ENCODE data around the gene TMEM208.

TMEM208 gene

DNA sequence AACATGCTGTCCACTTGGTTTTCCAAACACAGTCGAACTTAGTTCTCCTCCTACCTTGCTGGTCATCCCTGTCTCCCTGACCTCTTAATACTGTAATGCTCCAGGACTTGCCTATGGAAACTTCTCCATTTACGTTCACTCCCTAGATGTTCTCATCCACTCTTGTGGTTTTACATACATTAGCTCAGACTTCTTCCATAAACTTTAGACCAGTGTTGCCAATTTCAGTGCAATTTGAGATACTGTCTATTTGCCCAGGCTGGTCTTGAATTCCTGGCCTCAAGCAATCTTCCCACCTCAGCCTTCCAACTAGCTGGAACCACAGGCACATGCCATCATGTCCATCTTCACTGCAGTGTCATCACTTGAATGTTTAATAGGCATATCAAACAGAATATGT lies 44.6 kb upstream of the TMEM208 start:
- Histone ChIP-seq H3K4me3 (ENCODE audit: low read depth, low read length) (no peak overlapping the region), H3K4me1 (peaks cover 3% of the 10 kb centered on the region; the same call in 1 of the 2 replicates), H3K36me3 (no peaks in the 10 kb centered on the region), H3K27me3 (no peaks in the 10 kb centered on the region), H3K9me3 (no peaks in the 10 kb centered on the region)
- TF ChIP-seq, protein P1, sequence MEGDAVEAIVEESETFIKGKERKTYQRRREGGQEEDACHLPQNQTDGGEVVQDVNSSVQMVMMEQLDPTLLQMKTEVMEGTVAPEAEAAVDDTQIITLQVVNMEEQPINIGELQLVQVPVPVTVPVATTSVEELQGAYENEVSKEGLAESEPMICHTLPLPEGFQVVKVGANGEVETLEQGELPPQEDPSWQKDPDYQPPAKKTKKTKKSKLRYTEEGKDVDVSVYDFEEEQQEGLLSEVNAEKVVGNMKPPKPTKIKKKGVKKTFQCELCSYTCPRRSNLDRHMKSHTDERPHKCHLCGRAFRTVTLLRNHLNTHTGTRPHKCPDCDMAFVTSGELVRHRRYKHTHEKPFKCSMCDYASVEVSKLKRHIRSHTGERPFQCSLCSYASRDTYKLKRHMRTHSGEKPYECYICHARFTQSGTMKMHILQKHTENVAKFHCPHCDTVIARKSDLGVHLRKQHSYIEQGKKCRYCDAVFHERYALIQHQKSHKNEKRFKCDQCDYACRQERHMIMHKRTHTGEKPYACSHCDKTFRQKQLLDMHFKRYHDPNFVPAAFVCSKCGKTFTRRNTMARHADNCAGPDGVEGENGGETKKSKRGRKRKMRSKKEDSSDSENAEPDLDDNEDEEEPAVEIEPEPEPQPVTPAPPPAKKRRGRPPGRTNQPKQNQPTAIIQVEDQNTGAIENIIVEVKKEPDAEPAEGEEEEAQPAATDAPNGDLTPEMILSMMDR (IDR thresholded peaks at IDR 0.05; ENCODE audit: low read depth, low read length), result no peak
- no peak for DNase-seq

DNA sequence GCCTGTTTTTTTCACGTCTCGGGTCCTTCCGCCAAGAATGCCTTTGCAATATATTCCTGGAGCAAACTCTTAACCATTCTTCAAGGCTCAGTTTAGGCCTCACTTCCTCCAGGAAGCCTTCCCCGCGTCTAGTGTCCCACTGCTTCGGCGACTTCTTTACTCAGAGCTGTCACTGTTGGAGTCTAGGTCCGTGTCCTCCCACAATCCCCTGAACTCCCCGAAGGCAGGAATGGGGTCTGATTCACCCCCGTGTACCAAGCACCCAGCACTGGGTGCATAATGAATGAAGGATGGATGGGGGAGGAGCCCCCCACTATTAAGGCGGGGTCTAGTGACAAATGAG lies 43.7 kb upstream of the TMEM208 start:
- no peak for DNase-seq
- H3K36me3 ChIP-seq, result no peaks in the 10 kb centered on the region
- H3K9me3 ChIP-seq, result no peaks in the 10 kb centered on the region
- TF ChIP-seq, protein P1 (IDR thresholded peaks at IDR 0.05; ENCODE audit: low read depth, low read length), result no peak
- peak overlapping the region; percentile 70 for H3K4me3 ChIP-seq (ENCODE audit: low read depth, low read length)
- H3K27me3 ChIP-seq, result no peaks in the 10 kb centered on the region
- H3K4me1 ChIP-seq, result peaks cover 3% of the 10 kb centered on the region; the same call in 1 of the 2 replicates

DNA sequence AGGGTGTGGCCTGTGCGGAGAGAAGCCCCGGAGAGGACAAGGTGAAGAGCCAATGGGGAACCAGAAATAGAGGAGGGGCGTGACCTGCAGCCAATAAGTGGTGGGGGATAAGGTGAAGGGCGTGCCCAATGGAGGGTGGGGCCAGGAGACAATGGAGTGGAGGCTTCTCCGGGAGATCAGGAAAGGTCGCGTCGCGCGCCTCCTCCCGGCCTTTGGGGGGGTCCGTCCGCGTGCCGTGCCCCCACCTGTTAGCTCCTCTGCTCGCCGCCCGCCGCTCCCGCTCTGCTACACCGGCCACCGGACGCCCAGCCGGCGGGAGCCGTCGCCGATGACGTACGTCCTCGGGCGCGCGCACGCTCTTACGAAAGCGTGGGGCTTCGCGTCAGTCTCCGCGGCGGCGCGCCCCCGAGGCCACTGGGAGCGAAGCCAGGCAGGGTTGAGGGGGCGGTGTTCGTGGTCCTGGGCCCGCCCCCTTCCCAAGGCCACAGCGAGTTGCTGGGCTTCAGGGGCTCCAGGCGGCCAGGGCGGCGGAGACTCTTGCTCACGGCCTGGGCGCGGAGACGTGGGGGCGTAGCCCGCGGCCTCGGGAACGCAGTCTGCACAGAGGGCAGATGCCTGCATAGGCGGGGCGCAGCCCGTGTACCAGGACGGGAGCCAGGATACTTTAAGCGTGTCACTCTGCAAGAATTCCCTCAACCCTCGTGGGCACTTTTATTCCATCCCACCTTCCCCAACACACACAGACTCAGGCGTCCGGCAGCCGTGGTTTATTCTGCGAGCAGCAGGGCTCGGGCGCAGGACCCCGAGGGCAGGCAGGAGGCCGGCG lies 43.1 kb upstream of the TMEM208 start, which contains the start of gene MATCAP1:
MATCAP1 (minus strand) TSS at position 337 of the 826 bp plus-strand sequence. CDS start 3,353 bp downstream, outside the sequence.
- TF ChIP-seq, protein P1 (IDR thresholded peaks at IDR 0.05; ENCODE audit: low read depth, low read length), result no peak
- H3K4me3 ChIP-seq (ENCODE audit: low read depth, low read length), result peak within 1 kb of the TSS; percentile 70
- peaks cover 3% of the 10 kb centered on the region; the same call in 1 of the 2 replicates for H3K4me1 ChIP-seq
- H3K27me3 ChIP-seq, result no peaks in the 10 kb centered on the region
- DNase-seq, result peak; percentile 99
- no peaks in the 10 kb centered on the region for H3K36me3 ChIP-seq
- no peaks in the 10 kb centered on the region for H3K9me3 ChIP-seq

DNA sequence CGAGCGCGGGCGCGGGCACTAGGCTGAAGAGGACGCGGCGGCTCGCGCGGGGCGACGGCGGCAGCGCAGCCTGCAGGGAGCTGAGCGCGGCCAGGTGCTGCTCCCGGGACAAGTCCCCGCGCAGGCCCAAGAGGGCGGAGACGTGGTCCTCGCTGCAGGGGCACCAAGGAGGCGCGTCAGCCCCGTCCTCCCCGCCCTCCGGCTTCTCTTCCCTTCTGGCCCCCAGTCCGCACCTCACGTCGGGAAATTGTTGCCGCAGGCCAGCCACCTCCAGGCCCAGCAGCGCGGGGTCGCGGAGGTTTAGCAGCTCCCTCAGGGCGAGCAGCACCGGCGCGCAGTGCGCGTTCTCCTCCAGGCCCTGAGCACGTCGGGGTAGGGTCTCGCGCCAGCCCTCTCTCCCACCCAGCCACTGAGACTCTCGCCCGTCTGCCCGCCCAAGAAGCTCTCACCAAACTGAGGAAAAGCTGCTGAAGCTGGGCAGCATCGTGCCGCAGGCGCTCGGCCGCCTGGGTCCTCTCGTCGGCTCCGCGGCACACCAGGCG lies 42.4 kb upstream of the TMEM208 start:
- Histone ChIP-seq H3K9me3 (no peaks in the 10 kb centered on the region), H3K27me3 (no peaks in the 10 kb centered on the region), H3K36me3 (no peaks in the 10 kb centered on the region), H3K4me3 (ENCODE audit: low read depth, low read length) (peak overlapping the region; percentile 70), H3K4me1 (peaks cover 3% of the 10 kb centered on the region; the same call in 1 of the 2 replicates)
- TF ChIP-seq, protein P1 (IDR thresholded peaks at IDR 0.05; ENCODE audit: low read depth, low read length), result no peak
- peak; percentile 49 for DNase-seq

DNA sequence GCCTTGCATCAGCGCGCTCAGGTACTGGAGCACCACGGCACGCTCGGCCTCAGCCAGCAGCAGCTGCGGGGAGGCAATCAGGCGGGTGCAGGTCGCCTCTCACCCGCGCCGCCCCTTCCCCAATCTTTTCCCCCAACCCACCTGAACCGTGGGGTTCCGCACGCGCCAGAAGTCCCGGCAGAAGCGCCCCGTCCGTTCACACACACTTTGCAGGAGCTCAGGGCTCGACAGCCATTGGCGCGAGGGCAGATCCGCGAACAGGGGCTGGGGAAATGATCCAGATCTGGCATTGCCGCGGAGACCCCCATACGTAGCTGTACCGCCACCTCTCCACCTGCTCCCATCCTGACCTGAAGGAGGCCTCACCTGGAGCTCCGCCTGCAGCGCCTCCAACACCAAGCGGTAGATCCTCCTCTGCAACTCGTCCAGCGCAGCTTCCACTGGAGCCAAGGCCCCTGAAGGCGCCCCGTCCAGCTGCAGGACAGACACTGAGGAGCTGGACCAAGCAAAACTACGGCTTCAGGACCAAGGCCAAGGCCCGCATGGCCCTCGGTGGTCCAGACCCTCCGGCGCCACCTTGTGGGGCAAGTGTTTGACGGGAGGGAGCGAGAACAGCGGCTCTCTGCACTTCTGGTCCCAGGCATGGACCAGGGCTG lies 41.8 kb upstream of the TMEM208 start:
- Histone ChIP-seq H3K36me3 (no peaks in the 10 kb centered on the region), H3K9me3 (no peaks in the 10 kb centered on the region), H3K4me3 (ENCODE audit: low read depth, low read length) (no peak overlapping the region; the same call in 1 of the 2 replicates), H3K27me3 (no peaks in the 10 kb centered on the region), H3K4me1 (peaks cover 3% of the 10 kb centered on the region; the same call in 1 of the 2 replicates)
- DNase-seq, result peak; percentile 95
- TF ChIP-seq, protein P1 (IDR thresholded peaks at IDR 0.05; ENCODE audit: low read depth, low read length), result peak; percentile 74

Data from BE2C (cell line).